HG03045 (cell line): Measurements from ENCODE around the gene ZNF273.
"Not testable (repeated sequence)": the region's sequence is repeated elsewhere in the genome, so short reads cannot be mapped to it uniquely, and the experiment has no call there.

Source experiments
- ATAC-seq: cut with Tn5 transposase; IDR thresholded peaks from one replicate; pipeline ENCODE4 v1.9.1; 2021; ENCODE audit warnings: mild to moderate bottlenecking, moderate library complexity; ENCODE audit not compliant: unreplicated experiment

Gene ZNF273

DNA sequence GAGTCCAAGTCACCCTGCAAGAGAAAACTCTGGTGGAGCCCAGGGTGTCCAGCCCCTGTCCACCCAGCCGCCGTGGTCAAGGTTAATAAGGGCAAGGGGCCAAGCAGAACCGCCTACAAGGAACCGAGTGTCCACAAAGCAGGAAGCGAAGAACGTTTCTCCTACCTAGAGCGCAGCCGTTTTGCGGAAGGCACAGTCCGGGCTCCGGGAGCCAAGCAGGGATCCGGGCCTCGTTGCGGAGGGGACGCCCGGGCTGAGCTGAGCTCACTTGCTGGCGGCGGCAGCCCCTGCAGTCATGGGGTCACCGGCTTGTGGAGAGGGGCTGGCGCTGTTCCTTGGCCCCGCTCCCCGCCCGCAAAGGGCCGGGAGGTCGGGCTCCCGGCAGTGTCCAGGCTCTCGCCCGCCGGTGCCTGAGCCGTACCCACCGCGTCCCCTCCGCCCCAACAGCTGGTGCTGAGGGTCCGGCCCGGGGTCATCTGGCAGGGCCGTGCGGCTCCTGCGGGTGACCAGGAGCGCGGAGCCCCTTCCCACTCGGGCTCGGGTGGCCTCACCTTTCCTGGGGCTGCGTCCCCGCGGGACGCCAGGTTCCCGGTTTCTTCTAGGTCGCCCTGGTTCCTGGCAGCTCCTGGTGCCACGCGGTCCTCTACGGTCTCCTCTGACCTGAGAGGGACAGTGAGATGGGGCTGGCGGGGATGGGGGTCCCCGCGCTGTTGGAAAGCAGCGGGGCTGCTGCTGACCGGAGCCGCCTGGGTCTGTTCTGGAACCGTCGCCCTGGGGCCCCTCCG is 14.0 kb upstream of the ZNF273 start:
- ATAC-seq, result no peak

GRCh38 chr7:64889686-64890162 is 13.3 kb upstream of the ZNF273 start:
- no peak for ATAC-seq

DNA sequence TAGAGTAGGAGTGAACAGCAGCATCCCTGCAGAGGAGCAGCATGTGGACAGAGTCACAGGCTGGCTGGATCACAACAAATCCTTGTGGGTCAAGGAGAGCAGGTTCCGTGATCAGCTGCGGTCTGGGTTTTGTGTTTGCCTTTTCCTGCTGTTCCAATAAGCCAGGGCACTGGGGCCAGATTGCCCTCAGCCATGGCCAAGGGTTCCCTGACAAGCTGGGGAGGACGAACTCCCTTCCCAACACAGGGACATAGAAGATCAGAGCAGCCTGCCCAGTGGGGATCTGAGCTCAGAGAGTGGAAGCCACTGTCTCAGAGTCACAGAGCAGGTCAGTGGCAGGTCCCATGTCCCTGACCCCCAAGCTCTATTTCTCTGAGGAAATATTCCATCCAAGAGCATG is 12.8 kb upstream of the ZNF273 start:
- ATAC-seq, result not testable (repeated sequence)

DNA sequence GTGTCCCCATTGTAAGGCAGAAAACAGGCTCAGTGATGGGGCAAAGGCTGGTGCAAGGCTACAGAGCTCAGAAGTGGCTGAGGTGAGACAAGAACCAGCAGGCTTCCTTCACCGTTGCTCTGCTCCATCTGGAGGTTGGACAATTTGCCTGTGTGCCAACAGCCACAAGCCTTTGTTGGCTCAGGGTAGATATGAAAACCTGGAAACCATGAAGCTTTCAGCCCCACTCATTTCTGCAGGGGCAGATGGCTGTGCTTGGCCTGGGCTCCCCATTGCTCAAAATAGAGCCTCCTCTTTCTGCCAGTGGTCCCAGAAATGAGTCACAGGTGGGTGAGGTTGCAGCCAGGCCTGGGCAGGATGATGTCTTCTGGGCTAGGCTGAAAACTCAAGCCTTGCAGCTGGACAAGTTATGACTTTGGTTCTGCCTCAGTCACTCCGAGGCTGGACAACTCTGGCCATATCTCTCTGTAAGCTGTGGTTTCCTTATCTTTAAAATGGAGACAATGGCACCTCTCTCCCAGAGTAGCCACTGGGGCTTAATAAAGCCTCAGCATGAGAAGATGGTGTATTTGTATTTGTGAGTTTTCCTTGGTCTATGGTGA is 12.2 kb upstream of the ZNF273 start:
- ATAC-seq, result no peak

DNA sequence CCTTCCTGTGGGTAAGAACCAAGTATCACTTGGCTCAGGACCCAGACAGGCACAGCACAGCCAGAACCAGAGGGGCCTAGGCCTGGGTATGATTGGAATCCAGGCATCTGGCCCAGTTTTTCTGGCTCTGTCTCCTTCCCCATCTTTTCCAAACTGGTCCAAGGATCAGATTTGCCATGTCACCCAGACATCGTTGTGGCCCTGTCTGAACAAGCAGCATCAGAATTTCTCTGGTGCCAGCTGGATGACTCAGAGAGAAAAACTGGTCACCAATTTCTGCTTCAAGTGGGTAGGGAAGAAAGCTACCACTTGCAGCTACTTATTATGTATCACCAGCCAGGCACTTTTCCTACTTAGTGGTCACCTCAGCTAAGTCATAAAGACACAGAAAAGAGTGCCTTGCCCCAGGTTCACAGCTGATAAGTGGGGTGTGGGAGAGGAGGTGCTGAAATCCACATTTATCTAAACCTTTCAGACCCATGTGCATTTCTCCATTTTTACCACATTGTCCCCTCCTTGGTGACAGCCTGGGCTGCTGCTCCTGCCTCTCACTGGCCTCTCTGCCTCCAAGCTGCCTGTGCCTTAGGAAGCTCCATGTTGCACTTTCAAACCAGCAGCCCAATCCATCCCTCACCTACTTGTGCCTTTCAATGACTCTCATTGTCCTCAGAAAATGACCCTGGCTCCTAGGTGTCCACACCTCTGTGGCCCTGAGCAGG is 11.6 kb upstream of the ZNF273 start:
- ATAC-seq, result not testable (repeated sequence)

- ATAC-seq, result no peak
Measured at GRCh38 chr7:64892116-64892515, 11.0 kb upstream of the ZNF273 start.

DNA sequence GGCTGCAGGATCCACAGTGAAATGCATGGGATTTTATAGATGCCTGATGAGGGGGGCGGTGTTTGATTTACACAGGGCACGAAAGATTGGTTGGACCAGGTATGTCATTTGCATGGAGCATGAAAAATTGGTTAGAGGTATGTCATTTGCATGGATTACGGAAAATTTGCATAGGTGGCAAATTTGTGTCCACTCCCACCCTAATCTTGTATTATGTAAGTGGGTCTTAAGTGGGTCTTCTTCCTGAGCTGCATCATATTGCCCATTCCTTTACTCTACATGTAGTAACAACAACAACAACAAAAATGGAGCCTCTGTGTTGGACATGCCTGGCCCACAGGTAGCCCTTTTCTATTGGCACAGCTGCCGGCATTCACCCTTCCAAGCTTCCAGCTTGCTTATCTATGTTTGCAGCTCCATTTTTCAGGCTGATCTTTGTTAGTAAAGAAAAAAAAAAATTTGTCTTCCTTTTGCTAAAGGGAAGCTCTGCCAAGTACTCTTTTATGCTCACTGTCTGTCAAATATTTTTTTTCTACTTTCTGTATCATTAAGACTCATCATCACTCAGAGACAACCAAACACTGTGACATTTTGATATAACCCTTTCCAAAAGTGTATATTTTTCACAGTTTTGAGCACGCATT is 10.3 kb upstream of the ZNF273 start:
- ATAC-seq, result no peak

DNA sequence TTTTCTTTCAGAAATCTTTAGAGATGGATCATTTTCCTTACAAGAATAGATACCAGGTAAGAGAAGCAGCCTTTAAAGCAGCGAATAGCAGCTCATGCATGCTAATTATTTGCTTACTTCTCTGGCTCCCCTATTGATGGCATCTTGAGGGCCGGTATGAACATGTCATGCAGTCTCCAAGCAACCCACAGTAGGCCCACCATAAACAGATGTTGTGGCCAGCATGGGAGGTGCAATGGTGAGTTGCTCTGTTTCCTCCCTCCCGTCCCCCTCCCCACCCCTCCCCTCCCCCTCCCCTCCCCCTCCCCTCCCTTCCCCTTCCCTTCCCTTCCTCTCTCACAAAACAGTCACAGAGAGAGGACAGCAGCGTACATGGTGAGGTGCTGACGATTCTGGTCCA is 9.7 kb upstream of the ZNF273 start:
- no peak for ATAC-seq

- ATAC-seq, result not testable (repeated sequence)
Measured at GRCh38 chr7:64902461-64902805, 640 bp upstream of the ZNF273 start.

DNA sequence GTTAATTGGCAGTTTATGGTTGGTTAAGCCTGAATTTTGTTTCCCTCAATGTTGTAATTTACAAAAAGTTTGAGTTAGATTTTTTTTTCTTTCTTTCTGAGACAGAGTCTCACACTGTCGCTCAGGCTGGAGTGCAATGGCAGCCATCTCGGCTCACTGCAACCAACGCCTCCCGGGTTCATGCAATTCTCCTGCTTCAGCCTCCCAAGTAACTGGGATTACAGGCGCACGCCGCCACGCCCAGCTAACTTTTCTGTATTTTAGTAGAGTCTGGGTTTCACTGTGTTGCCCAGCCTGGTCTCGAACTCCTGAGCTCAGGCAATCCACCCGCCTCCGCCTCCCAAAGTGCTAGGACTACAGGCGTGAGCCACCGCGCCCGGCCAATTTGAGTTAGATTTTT is 935 bp downstream of the ZNF273 start:
- no peak for ATAC-seq

DNA sequence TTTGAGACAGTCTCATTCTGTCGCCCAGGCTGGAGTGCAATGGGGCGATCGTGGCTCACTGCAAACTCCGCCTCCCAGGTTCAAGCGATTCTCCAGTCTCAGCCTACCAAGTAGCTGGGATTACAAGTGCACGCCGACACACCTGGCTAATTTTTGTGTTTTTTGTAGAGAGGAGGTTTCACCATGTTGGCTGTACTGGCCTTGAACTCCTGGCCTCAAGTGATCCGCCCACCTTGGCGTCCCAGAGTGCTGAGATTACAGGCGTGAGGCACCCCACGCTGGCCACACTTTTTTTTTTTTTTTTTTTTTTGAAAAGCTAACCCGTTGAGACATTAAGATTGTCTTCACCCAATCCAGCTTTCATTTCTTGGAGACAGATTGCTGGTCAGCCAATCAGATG is 2.1 kb downstream of the ZNF273 start:
- no peak for ATAC-seq

- no peak for ATAC-seq
Measured at GRCh38 chr7:64905547-64905946, 2.5 kb downstream of the ZNF273 start.

- no peak for ATAC-seq
Measured at GRCh38 chr7:64907641-64908326, 4.7 kb downstream of the ZNF273 start.

- no peak for ATAC-seq
Measured at GRCh38 chr7:64908358-64908757, 5.3 kb downstream of the ZNF273 start.

DNA sequence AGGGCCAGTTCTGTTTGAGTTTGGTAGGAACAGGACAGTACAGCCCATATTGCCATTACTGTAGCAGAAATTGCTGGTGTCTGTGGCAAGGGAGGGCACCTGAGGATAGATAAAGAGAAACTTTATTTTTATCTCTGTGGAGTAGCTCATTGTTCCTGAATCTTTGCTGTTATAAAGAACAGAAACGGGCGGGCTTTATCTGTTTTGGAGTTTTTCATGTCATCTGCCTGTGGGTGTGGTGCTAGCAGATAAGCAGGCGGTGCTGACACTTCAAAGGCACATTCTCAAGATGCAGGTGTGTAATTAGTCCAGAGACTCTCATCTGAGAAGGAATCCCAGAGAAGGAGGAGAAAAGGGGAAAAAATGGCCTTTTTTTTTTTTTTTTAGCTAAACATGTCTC is 11.5 kb downstream of the ZNF273 start:
- ATAC-seq, result no peak

DNA sequence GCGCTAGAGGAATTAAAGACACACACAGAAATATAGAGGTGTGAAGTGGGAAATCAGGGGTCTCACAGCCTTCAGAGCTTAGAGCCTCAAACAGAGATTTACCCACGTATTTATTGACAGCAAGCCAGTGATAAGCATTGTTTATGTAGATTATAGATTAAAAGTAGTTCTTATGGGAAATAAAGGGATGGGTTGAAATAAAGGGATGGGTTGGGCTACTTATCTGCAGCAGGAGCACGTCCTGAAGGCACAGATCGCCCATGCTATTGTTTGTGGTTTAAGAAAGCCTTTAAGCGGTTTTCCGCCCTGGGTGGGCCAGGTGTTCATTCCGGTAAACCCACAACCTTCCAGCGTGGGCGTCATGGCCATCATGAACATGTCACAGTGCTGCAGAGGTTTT is 12.2 kb downstream of the ZNF273 start:
- ATAC-seq, result not testable (repeated sequence)

DNA sequence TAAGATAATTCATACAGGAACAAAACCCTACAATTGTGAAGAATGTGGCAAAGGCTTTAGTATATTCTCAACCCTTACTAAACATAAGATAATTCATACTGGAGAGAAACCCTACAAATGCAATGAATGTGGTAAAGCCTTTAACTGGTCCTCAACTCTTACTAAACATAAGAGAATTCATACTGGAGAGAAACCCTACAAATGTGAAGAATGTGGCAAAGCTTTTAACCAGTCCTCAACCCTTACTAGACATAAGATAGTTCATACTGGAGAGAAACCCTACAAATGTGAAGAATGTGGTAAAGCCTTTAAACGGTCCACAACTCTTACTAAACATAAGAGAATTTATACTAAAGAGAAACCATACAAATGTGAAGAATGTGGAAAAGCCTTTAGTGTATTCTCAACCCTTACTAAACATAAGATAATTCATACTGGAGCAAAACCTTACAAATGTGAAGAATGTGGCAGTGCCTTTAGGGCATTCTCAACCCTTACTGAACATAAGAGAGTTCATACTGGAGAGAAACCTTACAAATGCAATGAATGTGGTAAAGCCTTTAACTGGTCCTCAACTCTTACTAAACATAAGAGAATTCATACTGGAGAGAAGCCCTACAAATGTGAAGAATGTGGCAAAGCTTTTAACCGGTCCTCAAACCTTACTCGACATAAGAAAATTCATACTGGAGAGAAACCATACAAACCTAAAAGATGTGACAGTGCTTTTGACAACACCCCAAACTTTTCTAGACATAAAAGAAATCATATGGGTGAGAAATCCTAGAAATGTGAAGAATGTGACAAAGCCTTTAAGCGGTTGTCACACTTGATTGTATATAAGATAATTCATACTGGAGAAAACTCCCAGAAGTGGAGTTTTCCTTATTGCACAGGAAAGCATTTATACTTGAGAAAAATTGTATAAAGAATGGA is 25.4 kb downstream of the ZNF273 start:
- not testable (repeated sequence) for ATAC-seq

DNA sequence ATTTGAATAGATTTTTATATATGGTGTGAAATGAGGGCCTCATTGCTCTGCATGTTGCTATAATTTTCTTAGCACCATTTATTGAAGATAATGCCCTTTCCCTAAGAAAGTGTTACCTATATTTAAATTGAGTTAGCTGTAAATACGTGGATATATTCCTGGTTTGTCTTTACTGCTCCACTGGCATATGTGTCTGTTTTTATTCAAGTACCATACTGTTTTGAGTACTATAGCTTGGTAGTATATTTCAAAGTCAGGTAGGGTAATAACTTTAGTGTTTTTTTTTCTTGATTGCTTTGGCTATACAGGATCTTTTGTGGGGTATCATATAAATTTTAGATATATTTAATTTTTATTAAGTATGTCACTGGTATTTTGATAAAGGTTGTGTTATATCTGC is 31.4 kb downstream of the ZNF273 start:
- ATAC-seq, result no peak

DNA sequence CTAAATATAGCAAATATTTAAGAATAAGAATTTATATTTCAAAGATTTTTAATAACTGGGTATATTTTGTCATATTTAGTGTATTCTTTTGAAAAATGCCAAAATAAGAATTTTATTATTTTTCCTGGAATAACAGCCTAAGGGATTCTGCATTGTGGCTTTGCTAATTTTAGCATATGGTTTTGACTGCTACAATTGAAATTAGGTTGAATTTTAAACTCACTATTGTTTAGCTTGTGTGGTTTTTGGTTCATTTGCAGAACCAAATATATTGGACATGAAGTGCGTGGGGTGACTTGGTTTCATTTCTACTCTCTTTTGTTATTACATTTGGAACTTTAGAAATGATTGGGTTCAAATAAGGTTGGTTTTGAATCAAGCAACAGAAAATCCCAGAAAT is 35.5 kb downstream of the ZNF273 start:
- no peak for ATAC-seq

- not testable (repeated sequence) for ATAC-seq
Measured at GRCh38 chr7:64940021-64940420, 36.9 kb downstream of the ZNF273 start.
